Transverse colon (tissue), 4 donors: ENCODE measurements around the gene ATF7IP2. TPM values are rescaled to one million over a fixed set of nuclear protein-coding genes. Genes with fewer than 3 reads are reported as not detected.
A peak's percentile ranks its signal among the peaks of the same experiment; 100 is the strongest.
"Not testable (repeated sequence)": the region's sequence is repeated elsewhere in the genome, so short reads cannot be mapped to it uniquely, and the experiment has no call there.

Source experiments
- DNase-seq: peaks from one replicate; pipeline ENCODE4 v3.0.0-alpha.2; 2019
- H3K27ac ChIP-seq, 4 donors: fragments of 200-600 bp; sonication (generic); 2 replicates each; pipeline ENCODE4 v1.5.1; 2016 to 2018; ENCODE audit warnings: inconsistent platforms in 4 of 4
- H3K27me3 ChIP-seq: fragments of 200-600 bp; sonication (generic); 2 replicates; pipeline ENCODE4 v1.5.1; 2017; ENCODE audit warnings: inconsistent platforms
- H3K36me3 ChIP-seq, 4 donors: fragments of 200-600 bp; sonication (generic); 2 replicates each; pipeline ENCODE4 v1.5.1; 2017 to 2019; ENCODE audit warnings: inconsistent platforms in 4 of 4
- H3K4me1 ChIP-seq, 4 donors: fragments of 200-600 bp; sonication (generic); 2 replicates each; pipeline ENCODE4 v1.5.1; 2017 to 2020; ENCODE audit warnings: inconsistent platforms in 4 of 4
- H3K4me3 ChIP-seq, 4 donors: fragments of 200-600 bp; sonication (generic); 1 replicate in 1 of 4; 2 replicates in 3 of 4; pipeline versions ENCODE4 v1.5.1 to v1.6.1; 2017 to 2019; ENCODE audit warnings: inconsistent platforms in 4 of 4
- H3K9me3 ChIP-seq, 2 donors: fragments of 200-600 bp; sonication (generic); 2 replicates each; pipeline ENCODE4 v1.5.1; 2017 to 2019; ENCODE audit warnings: inconsistent platforms in 2 of 2
- EP300 ChIP-seq: sonication (generic); formaldehyde crosslinking; IDR thresholded peaks from one replicate; pipeline ENCODE4 v1.6.1; 2017; ENCODE audit warnings: antibody characterized with exemption, low read depth
- POLR2A ChIP-seq: fragments of 450-650 bp; IDR thresholded peaks from one replicate; pipeline ENCODE4 v1.6.1; 2016; ENCODE audit warnings: antibody characterized with exemption, mild to moderate bottlenecking, moderate library complexity
- POLR2AphosphoS5 ChIP-seq, 3 donors: sonication (generic); formaldehyde crosslinking; IDR thresholded peaks; one replicate each; pipeline ENCODE4 v1.6.1; 2016; ENCODE audit warnings: antibody characterized with exemption in 3 of 3
- WGBS, 2 donors: methylation state at CpG; one replicate each; pipeline ENCODE4 v1.1.5; 2018; ENCODE audit warnings: low coverage in 1 of 2; 5-methylcytosine and 5-hydroxymethylcytosine counted together
- in situ Hi-C, 4 donors: fragments of 200-750 bp; cut with MboI; loops; one replicate each; pipeline versions ENCODE4 v1.15.0 to v1.15.1; 2017; ENCODE audit warnings: low sequenced_read_pairs in 3 of 4, low pct_ligation_motif_present in 1 of 4, low pct_unique_long_range_greater_than_20kb in 1 of 4
- intact Hi-C: fragments of 100-400 bp; cut with DNase I; formaldehyde crosslinking; loops from one replicate; pipeline ENCODE4 v1.15.1; 2023; ENCODE audit warnings: low total_unique reads
- total RNA-seq, 4 donors: library from RNA; depleted of rRNA; stranded (reverse); fragments of >200 nt; gene quantifications; one replicate each; pipeline ENCODE4 v1.1.0, GENCODE V29; 2016
- TF ChIP-seq, protein P1 (sequence below), 5 experiments: fragments of 200-600 bp in 3 of 5; fragments of 450-650 bp in 2 of 5; sonication (generic) in 3 of 5; IDR thresholded peaks; 1 replicate in 2 of 5; 2 replicates in 3 of 5; pipeline ENCODE4 v1.5.1; 2016 to 2017; ENCODE audit warnings: antibody characterized with exemption in 5 of 5, inconsistent platforms in 3 of 5, mild to moderate bottlenecking in 2 of 5, moderate library complexity in 1 of 5

ATF7IP2 gene
- total RNA-seq, 4 donors from 2014 or later = 1.5 to 22.9 (median 10.8) TPM

DNA sequence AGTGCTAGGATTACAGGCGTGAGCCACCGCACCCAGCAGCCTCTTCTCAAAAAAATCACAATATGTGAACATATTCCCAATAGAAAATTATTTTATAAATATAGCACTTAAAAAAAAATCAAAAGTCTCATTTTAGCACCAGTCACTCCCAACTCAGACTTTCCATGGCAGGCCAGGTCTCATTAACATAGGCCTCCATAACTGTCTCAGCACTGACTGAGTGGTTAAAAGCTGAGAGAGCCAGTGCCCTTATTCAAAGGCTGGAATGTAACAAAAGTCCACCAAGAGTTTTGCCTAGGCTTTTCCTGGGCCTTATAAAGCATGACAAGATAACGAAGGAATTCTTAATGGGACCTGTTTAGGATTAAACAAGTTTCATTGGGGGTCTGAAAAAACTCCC is 114.7 kb downstream of the ATF7IP2 start:
- DNase-seq = no peak
- TF ChIP-seq, protein P1, sequence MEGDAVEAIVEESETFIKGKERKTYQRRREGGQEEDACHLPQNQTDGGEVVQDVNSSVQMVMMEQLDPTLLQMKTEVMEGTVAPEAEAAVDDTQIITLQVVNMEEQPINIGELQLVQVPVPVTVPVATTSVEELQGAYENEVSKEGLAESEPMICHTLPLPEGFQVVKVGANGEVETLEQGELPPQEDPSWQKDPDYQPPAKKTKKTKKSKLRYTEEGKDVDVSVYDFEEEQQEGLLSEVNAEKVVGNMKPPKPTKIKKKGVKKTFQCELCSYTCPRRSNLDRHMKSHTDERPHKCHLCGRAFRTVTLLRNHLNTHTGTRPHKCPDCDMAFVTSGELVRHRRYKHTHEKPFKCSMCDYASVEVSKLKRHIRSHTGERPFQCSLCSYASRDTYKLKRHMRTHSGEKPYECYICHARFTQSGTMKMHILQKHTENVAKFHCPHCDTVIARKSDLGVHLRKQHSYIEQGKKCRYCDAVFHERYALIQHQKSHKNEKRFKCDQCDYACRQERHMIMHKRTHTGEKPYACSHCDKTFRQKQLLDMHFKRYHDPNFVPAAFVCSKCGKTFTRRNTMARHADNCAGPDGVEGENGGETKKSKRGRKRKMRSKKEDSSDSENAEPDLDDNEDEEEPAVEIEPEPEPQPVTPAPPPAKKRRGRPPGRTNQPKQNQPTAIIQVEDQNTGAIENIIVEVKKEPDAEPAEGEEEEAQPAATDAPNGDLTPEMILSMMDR (IDR thresholded peaks at IDR 0.05) = no peak
- no peak for TF ChIP-seq POLR2AphosphoS5 (IDR thresholded peaks at IDR 0.05)
- no peak for TF ChIP-seq POLR2A
- TF ChIP-seq EP300 = no peak
- H3K27ac ChIP-seq = no peak overlapping the region
- in situ Hi-C loops = loop anchor here in 1 of 4 donors (25.0 kb wide), 1 partner anchor 412 kb away; no protein-coding TSS in a partner anchor
- no peaks in the 10 kb centered on the region for H3K4me1 ChIP-seq
- H3K9me3 ChIP-seq = peaks cover 1 to 2% of the 10 kb centered on the region in 2 donors
- intact Hi-C loops = no loop called here
- no peak overlapping the region for H3K4me3 ChIP-seq
- 87 to 97% methylated on average over 3 of the region's 3 CpGs for WGBS, 2 donors
- H3K27me3 ChIP-seq = no peaks in the 10 kb centered on the region
- no peaks in the 10 kb centered on the region for H3K36me3 ChIP-seq

DNA sequence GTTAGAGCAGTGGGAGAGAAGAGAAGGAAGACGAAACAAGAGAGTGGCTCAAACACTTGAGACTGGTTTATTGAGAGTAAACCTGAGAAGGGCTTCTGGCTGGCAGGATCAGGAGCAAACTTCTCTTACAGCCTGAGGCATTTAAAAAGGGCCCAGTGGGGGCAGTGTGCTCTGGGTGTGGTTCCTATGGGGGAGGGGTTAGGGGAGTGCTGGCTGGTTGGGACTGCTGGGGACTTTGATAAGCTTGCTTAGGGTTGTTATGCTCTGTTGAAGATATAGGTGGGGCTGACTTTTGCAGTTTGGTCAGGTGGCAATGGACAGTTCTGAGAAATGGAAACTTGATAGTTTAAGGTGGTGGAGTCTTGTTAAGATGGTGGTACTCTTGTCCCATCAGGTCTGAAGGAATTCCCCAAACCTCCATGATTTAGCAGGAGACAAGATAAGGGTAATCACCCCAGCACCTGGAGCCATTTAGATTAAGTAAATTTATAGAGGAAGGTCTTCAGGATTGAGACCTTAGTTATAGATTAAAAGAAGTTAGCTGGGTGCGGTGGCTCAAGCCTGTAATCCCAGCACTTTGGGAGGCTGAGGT is 115.3 kb downstream of the ATF7IP2 start:
- in situ Hi-C loops = loop anchor here in 1 of 4 donors (25.0 kb wide), 1 partner anchor 411 kb away; no protein-coding TSS in a partner anchor
- no peak overlapping the region for H3K27ac ChIP-seq
- H3K9me3 ChIP-seq = no peaks in the 10 kb centered on the region
- H3K27me3 ChIP-seq = no peaks in the 10 kb centered on the region
- 96 to 100% methylated on average over 1 to 2 of the region's 2 CpGs for WGBS, 2 donors
- intact Hi-C loops = no loop called here
- H3K36me3 ChIP-seq = no peaks in the 10 kb centered on the region
- no peaks in the 10 kb centered on the region for H3K4me1 ChIP-seq
- TF ChIP-seq POLR2A (no peak), EP300 (no peak), POLR2AphosphoS5 (IDR thresholded peaks at IDR 0.05) (no peak)
- TF ChIP-seq, protein P1 (IDR thresholded peaks at IDR 0.05) = no peak
- H3K4me3 ChIP-seq = no peak overlapping the region
- DNase-seq = no peak

DNA sequence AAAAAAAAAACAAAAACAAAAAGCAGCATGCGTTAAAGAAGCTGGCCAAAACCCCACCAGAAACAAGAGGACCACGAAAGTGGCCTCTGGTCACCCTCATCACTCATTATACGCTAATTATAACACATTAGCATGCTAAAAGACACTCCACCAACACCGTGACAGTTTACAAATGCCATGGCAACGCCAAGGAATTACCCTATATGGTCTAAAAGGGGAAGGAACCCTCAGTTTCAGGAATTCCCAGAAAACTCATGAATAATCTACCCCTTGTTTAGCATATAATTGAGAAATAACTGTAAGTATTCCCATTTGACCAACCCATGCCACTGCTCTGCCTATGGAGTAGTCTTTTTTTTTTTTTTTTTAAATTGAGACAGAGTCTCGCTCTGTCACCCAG is 116.9 kb downstream of the ATF7IP2 start:
- no peak for DNase-seq
- in situ Hi-C loops = loop anchor here in 1 of 4 donors (25.0 kb wide), 1 partner anchor 410 kb away; no protein-coding TSS in a partner anchor
- H3K27me3 ChIP-seq = no peaks in the 10 kb centered on the region
- H3K36me3 ChIP-seq = no peaks in the 10 kb centered on the region
- TF ChIP-seq, protein P1 (IDR thresholded peaks at IDR 0.05) = no peak
- TF ChIP-seq POLR2AphosphoS5 (IDR thresholded peaks at IDR 0.05) (no peak), POLR2A (no peak), EP300 (no peak)
- no peak overlapping the region for H3K27ac ChIP-seq
- WGBS, 2 donors = 91 to 98% methylated on average over 5 to 6 of the region's 6 CpGs
- H3K4me1 ChIP-seq = no peaks in the 10 kb centered on the region
- no peak overlapping the region for H3K4me3 ChIP-seq
- intact Hi-C loops = no loop called here
- H3K9me3 ChIP-seq = no peaks in the 10 kb centered on the region

DNA sequence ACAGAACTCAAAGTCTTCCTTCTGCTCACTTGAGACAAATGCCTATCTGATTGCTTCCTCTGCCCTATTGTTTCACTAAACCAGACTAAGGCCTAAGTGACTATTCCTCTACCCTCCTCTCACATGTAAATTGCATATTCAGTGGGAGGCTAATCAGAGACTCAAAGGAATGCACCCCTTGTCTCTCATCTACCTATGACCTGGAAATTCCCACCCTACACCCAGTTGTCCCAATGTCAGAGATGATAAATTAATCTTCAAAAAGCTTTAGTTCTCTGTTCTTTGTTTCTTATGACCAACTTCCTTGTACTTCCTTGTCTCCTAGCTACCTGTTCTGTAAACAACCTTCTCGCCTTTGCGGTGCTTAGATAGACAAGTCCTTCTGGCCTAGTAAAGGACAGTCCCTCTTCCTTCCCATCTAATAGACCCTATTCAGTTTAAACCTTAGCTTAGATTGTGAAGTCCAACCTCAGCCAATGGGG is 118.6 kb downstream of the ATF7IP2 start:
- no peaks in the 10 kb centered on the region for H3K36me3 ChIP-seq
- no peaks in the 10 kb centered on the region for H3K9me3 ChIP-seq
- no peaks in the 10 kb centered on the region for H3K4me1 ChIP-seq
- intact Hi-C loops = no loop called here
- TF ChIP-seq EP300 (no peak), POLR2A (no peak), POLR2AphosphoS5 (IDR thresholded peaks at IDR 0.05) (no peak)
- TF ChIP-seq, protein P1 (IDR thresholded peaks at IDR 0.05) = no peak
- no peak overlapping the region for H3K4me3 ChIP-seq
- no peak for DNase-seq
- H3K27ac ChIP-seq = peak overlapping the region in 1 of 4 donors; percentile 19
- in situ Hi-C loops = loop anchor here in 1 of 4 donors (25.0 kb wide), 1 partner anchor 408 kb away; no protein-coding TSS in a partner anchor
- H3K27me3 ChIP-seq = no peaks in the 10 kb centered on the region
- 45 to 58% methylated on average over 2 of the region's 2 CpGs for WGBS, 2 donors

DNA sequence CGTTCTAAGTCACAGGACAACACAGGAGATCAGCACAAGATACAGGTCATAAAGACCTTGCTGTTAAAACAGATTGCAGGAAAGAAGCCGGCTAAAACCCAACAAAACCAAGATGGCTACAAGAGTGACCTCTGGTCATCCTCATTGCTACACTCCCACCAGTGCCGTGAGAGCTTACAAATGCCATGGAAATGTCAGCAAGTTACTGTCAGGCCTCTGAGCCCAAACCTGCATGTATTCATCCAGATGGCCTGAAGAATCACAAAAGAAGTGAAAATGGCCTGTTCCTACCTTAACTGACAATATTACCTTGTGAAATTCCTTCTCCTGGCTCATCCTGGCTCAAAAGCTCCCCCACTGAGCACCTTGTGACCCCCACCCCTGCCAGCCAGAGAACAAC is 119.4 kb downstream of the ATF7IP2 start:
- WGBS, 2 donors = 50 to 66% methylated on average over 2 to 3 of the region's 3 CpGs
- in situ Hi-C loops = loop anchor here in 3 of 4 donors (5.0 to 25.0 kb wide), 3 partner anchors 243 to 407 kb away; no protein-coding TSS in a partner anchor
- H3K27ac ChIP-seq = not testable (repeated sequence)

More for the DNA sequence above, 119.4 kb downstream of the ATF7IP2 start:
- DNase-seq, H3K4me3 ChIP-seq, H3K27me3 ChIP-seq, H3K9me3 ChIP-seq, intact Hi-C loops, H3K36me3 ChIP-seq, H3K4me1 ChIP-seq: not testable (repeated sequence)
